Measurements from ENCODE around the gene NR3C1.

Gene NR3C1

GRCh38 chr5:143274952-143275351 lies 128.5 kb downstream of the NR3C1 start:
- Histone ChIP-seq H3K27me3 (ENCODE audit: insufficient read depth, low read length, poor library complexity, severe bottlenecking) (no peaks in the 10 kb centered on the region), H2AFZ (ENCODE audit: low read length) (no peak overlapping the region), H3K4me3 (ENCODE audit: low read length, poor library complexity, severe bottlenecking) (no peak overlapping the region), H3K9ac (ENCODE audit: low read depth, low read length, poor library complexity, severe bottlenecking) (no peak overlapping the region), H3K4me2 (ENCODE audit: low read depth, low read length, poor library complexity, severe bottlenecking) (no peak overlapping the region), H3F3A (ENCODE audit: low read depth) (no peaks in the 10 kb centered on the region), H3K79me2 (ENCODE audit: insufficient read depth, low read length) (no peaks in the 10 kb centered on the region), H3K9me3 (ENCODE audit: insufficient read depth, low read depth, low read length) (no peaks in the 10 kb centered on the region), H3K36me3 (ENCODE audit: insufficient read depth, low read length) (peaks cover 6% of the 10 kb centered on the region; the same call in 1 of the 2 replicates), H3K4me1 (ENCODE audit: insufficient read depth, low read length, poor library complexity, severe bottlenecking) (peaks cover 4% of the 10 kb centered on the region), H3K9me2 (replicated peaks; ENCODE audit: low read depth, low read length) (no peaks in the 10 kb centered on the region), H4K20me1 (ENCODE audit: insufficient read depth, low read length, poor library complexity, severe bottlenecking) (no peaks in the 10 kb centered on the region)
- TF ChIP-seq EZH2phosphoT487 (IDR thresholded peaks at IDR 0.05; ENCODE audit: borderline replicate concordance) (no peak), CTCF (conservative IDR thresholded peaks at IDR 0.05; ENCODE audit: low read length) (no peak)

GRCh38 chr5:143271431-143271830 lies 132.1 kb downstream of the NR3C1 start:
- H3K4me2 ChIP-seq (ENCODE audit: low read depth, low read length, poor library complexity, severe bottlenecking), result no peak overlapping the region
- peaks cover 4% of the 10 kb centered on the region for H3K4me1 ChIP-seq (ENCODE audit: insufficient read depth, low read length, poor library complexity, severe bottlenecking)
- TF ChIP-seq CTCF (conservative IDR thresholded peaks at IDR 0.05; ENCODE audit: low read length) (no peak), EZH2phosphoT487 (IDR thresholded peaks at IDR 0.05; ENCODE audit: borderline replicate concordance) (no peak)
- H4K20me1 ChIP-seq (ENCODE audit: insufficient read depth, low read length, poor library complexity, severe bottlenecking), result no peaks in the 10 kb centered on the region
- no peaks in the 10 kb centered on the region for H3F3A ChIP-seq (ENCODE audit: low read depth)
- no peaks in the 10 kb centered on the region for H3K36me3 ChIP-seq (ENCODE audit: insufficient read depth, low read length)
- H2AFZ ChIP-seq (ENCODE audit: low read length), result no peak overlapping the region
- H3K9me3 ChIP-seq (ENCODE audit: insufficient read depth, low read depth, low read length), result 0 out of 2 replicates have a peak, but pooled peaks cover 4% of the 10 kb centered on the region
- H3K27me3 ChIP-seq (ENCODE audit: insufficient read depth, low read length, poor library complexity, severe bottlenecking), result no peaks in the 10 kb centered on the region
- H3K9ac ChIP-seq (ENCODE audit: low read depth, low read length, poor library complexity, severe bottlenecking), result no peak overlapping the region
- no peak overlapping the region for H3K4me3 ChIP-seq (ENCODE audit: low read length, poor library complexity, severe bottlenecking)
- H3K9me2 ChIP-seq (replicated peaks; ENCODE audit: low read depth, low read length), result no peaks in the 10 kb centered on the region
- no peaks in the 10 kb centered on the region for H3K79me2 ChIP-seq (ENCODE audit: insufficient read depth, low read length)

- H3K9me2 ChIP-seq (replicated peaks; ENCODE audit: low read depth, low read length), result no peaks in the 10 kb centered on the region
- no peak overlapping the region for H3K4me2 ChIP-seq (ENCODE audit: low read depth, low read length, poor library complexity, severe bottlenecking)
- no peaks in the 10 kb centered on the region for H3K4me1 ChIP-seq (ENCODE audit: insufficient read depth, low read length, poor library complexity, severe bottlenecking)
- 0 out of 2 replicates have a peak, but pooled peaks cover 8% of the 10 kb centered on the region for H3K9me3 ChIP-seq (ENCODE audit: insufficient read depth, low read depth, low read length)
- H2AFZ ChIP-seq (ENCODE audit: low read length), result no peak overlapping the region
- H3K36me3 ChIP-seq (ENCODE audit: insufficient read depth, low read length), result no peaks in the 10 kb centered on the region
- no peaks in the 10 kb centered on the region for H3F3A ChIP-seq (ENCODE audit: low read depth)
- H3K4me3 ChIP-seq (ENCODE audit: low read length, poor library complexity, severe bottlenecking), result no peak overlapping the region
- no peaks in the 10 kb centered on the region for H4K20me1 ChIP-seq (ENCODE audit: insufficient read depth, low read length, poor library complexity, severe bottlenecking)
- no peaks in the 10 kb centered on the region for H3K27me3 ChIP-seq (ENCODE audit: insufficient read depth, low read length, poor library complexity, severe bottlenecking)
- no peak overlapping the region for H3K9ac ChIP-seq (ENCODE audit: low read depth, low read length, poor library complexity, severe bottlenecking)
- no peaks in the 10 kb centered on the region for H3K79me2 ChIP-seq (ENCODE audit: insufficient read depth, low read length)
- TF ChIP-seq EZH2phosphoT487 (IDR thresholded peaks at IDR 0.05; ENCODE audit: borderline replicate concordance) (no peak), CTCF (conservative IDR thresholded peaks at IDR 0.05; ENCODE audit: low read length) (no peak)
Measured at GRCh38 chr5:143268388-143268787, 135.1 kb downstream of the NR3C1 start.

All from Loucy (cell line).